HG02623 (cell line): ENCODE data around the gene SMARCC1.

Source experiments
- ATAC-seq: cut with Tn5 transposase; IDR thresholded peaks from one replicate; pipeline ENCODE4 v1.9.1; 2021; ENCODE audit warnings: moderate library complexity; ENCODE audit not compliant: unreplicated experiment

Gene SMARCC1

DNA sequence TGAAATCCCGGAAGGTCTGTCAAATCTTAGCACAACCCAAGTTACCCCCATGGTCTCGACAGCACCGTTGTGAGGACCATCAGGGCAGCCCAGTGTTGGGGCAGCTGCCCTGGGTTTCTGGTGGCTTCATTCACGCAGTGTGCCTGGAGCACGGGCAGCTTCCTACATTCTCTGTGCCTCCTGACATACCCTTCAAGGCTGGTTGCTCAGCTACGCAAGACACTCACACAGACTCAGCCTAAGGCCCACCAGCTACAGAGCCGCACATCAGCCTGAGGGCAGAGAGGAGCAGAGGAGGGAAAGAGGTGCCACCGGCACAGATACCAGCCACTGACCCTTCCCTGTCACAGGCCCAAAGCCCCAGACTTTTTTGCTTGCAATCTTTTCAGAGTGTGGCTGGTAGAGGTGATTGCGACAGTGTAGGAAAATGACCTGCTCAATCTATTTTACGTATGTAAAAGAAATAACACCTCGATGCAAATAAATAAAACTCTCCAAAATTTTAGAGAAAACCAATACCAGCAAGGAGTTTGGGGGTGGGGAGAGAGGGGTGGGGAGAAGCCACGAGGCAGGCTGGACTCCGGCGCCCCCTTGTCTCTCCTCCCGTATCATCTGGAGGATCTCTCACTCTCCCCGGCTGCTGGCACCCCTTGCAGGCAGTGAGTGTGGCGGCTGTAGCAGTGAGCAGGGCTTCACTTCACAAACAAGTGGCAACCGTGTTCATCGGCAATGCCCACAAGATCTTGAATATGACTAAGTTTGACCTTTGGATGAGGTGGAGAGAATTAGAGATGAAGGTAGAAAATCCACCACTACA is 215.8 kb downstream of the SMARCC1 start:
- ATAC-seq, result no peak

GRCh38 chr3:47556351-47556750 is 225.3 kb downstream of the SMARCC1 start:
- no peak for ATAC-seq

- ATAC-seq, result no peak
Observed at GRCh38 chr3:47554335-47554734, 227.4 kb downstream of the SMARCC1 start.

- ATAC-seq, result no peak
Observed at GRCh38 chr3:47553407-47553806, 228.3 kb downstream of the SMARCC1 start.

- no peak for ATAC-seq
Observed at GRCh38 chr3:47542471-47543173, 239.1 kb downstream of the SMARCC1 start.

- no peak for ATAC-seq
Observed at GRCh38 chr3:47541583-47542108, 240.0 kb downstream of the SMARCC1 start.

DNA sequence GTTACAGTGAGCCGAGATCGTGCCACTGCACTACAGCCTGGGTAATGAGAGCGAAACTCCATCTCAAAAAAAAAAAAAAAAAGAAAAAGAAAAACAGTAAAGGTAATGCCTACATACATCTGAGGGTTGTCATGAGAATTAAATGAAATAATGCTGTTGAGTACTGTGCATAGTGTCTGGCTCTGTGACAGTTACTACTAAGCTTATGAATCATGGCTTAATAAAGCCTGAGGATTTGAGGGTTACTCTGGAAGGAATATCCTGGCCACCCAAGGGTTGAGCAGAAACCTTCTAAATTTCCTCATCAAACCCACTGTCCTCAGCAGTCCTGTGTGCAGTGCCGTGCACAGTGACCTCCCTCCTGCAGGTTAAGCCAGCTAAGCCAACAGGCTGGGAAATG is 241.4 kb downstream of the SMARCC1 start:
- no peak for ATAC-seq

DNA sequence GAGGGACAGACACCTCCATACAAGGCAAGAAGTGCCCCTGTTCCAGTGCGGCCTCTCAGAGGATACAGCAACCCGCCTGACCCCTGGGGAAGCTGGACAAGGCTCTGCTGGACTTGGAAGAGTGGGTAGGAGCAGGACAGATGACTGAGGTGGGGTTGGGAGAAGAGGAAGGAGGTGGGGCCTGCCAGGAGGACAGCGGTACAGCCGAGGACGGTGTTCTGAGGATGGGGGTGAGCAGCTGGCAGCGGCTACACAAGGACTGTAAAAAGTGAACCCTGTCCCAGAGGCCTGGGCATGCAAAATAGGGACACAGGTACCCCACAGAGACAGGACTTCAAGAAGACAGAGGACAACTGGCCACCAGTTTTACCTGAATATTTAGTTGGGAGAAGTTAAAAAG is 244.7 kb downstream of the SMARCC1 start:
- no peak for ATAC-seq

GRCh38 chr3:47536221-47536891 is 245.3 kb downstream of the SMARCC1 start:
- ATAC-seq, result no peak
